Liver (tissue), 4 donors: ENCODE results near the gene RBBP6. TPM values are rescaled to one million over a fixed set of nuclear protein-coding genes. Genes with fewer than 3 reads are reported as not detected.

Experiments
- polyA plus RNA-seq, 2 donors: library from polyadenylated mRNA; stranded (reverse) in 1 of 2; unstranded in 1 of 2; fragments of 200-250 nt in 1 of 2; fragments of >200 nt in 1 of 2; fragmentation: Nextera tagmentation in 1 of 2; extraction: Ambion mirVana in 1 of 2; gene quantifications; one replicate each; pipeline versions ENCODE4 v1.2.1 to v1.2.3, GENCODE V29; 2013 to 2015
- total RNA-seq, 2 donors: library from RNA; depleted of rRNA; stranded (reverse); fragments of >200 nt; gene quantifications; one replicate each; pipeline ENCODE4 v1.2.3, GENCODE V29; 2014
- donor health status: healthy.
- donor health status: healthy.
- donor health status: healthy.

The RBBP6 gene
- total and polyA plus RNA-seq, 4 donors: 8.1 to 35.8 (median 11.8) TPM

Other genes starting within 250 kb of the RBBP6 start
- gene TNRC6A, start 190.1 kb downstream of the RBBP6 start, total RNA-seq: 10 to 100 TPM; 21.7 to 42.3 TPM
- 10 to 100 TPM in 1 of 2 donors, 1 to 10 TPM in 1; 9.3 to 24.0 TPM for gene TNRC6A, start 190.1 kb downstream of the RBBP6 start, polyA plus RNA-seq